IMR-90 (cell line): ENCODE results near the gene SDHA. TPM values are rescaled to one million over a fixed set of nuclear protein-coding genes. Genes with fewer than 3 reads are reported as not detected.

ENCODE experiments used
- ATAC-seq: fragments of 200-7000 bp; cut with Tn5 transposase; 2 replicates; pipeline ENCODE4 v1.9.1; 2020; ENCODE audit warnings: low read depth, mild to moderate bottlenecking, moderate library complexity
- BruUV-seq: library from RNA; stranded (reverse); fragments of 400-500 nt; replicated peaks from 2 replicates; lab custom pipeline; 2021; lab: Mats Ljungman, UMichigan
- CTCF ChIA-PET: fragments of 300-600 bp; formaldehyde crosslinking; extraction: SDS; loops from one replicate; lab custom pipeline; 2021; ENCODE audit warnings: antibody characterized with exemption; lab: Yijun Ruan, JAX
- POLR2A ChIA-PET: fragments of 300-600 bp; sonication (Branson Sonifier 250); formaldehyde crosslinking; loops from one replicate; lab custom pipeline; 2022; ENCODE audit warnings: antibody characterized with exemption; ENCODE audit not compliant: unreplicated experiment; lab: Charles Lee
- DNase-seq: peaks from one replicate; pipeline ENCODE4 v3.0.0; 2013
- H2AFZ ChIP-seq: replicated peaks from 2 replicates; pipeline ENCODE3; 2013; ENCODE audit warnings: low read length, mild to moderate bottlenecking; ENCODE audit not compliant: poor library complexity
- H2AK5ac ChIP-seq: 2 replicates; pipeline ENCODE4 v1.6.1; 2013; ENCODE audit warnings: low read depth, low read length, inconsistent platforms
- H2AK9ac ChIP-seq: replicated peaks from 2 replicates; pipeline ENCODE3; 2013; ENCODE audit warnings: mild to moderate bottlenecking, low read depth, low read length, moderate library complexity; ENCODE audit not compliant: poor library complexity
- H2BK120ac ChIP-seq: 2 replicates; pipeline ENCODE4 v1.6.1; 2013; ENCODE audit warnings: low read depth, low read length, inconsistent platforms
- H2BK15ac ChIP-seq: 3 replicates; pipeline ENCODE4 v1.6.1; 2013; ENCODE audit warnings: low read depth, low read length, inconsistent platforms
- H2BK20ac ChIP-seq: 2 replicates; pipeline ENCODE4 v1.6.1; 2013; ENCODE audit warnings: low read depth, mild to moderate bottlenecking, inconsistent platforms, low read length, moderate library complexity
- H2BK5ac ChIP-seq: 2 replicates; pipeline ENCODE4 v1.6.1; 2013; ENCODE audit warnings: mild to moderate bottlenecking, low read depth, low read length, inconsistent platforms; ENCODE audit not compliant: poor library complexity, severe bottlenecking
- H3K14ac ChIP-seq: replicated peaks from 2 replicates; pipeline ENCODE4 v1.6.1; 2013; ENCODE audit warnings: low read depth, low read length, inconsistent platforms
- H3K18ac ChIP-seq: 2 replicates; pipeline ENCODE4 v1.6.1; 2013; ENCODE audit warnings: low read depth, low read length, control low read depth
- H3K23ac ChIP-seq: 2 replicates; pipeline ENCODE4 v1.6.1; 2013; ENCODE audit warnings: low read depth, low read length, inconsistent platforms
- H3K27ac ChIP-seq: 2 replicates; pipeline ENCODE4 v1.5.1; 2013; ENCODE audit warnings: mild to moderate bottlenecking, control low read depth, low read length; ENCODE audit not compliant: insufficient read depth
- H3K27me3 ChIP-seq: 2 replicates; pipeline ENCODE4 v1.6.1; 2013; ENCODE audit warnings: low read length; ENCODE audit not compliant: control insufficient read depth, insufficient read depth
- H3K36me3 ChIP-seq: 2 replicates; pipeline ENCODE4 v1.6.1; 2013; ENCODE audit warnings: low read length, mixed read lengths; ENCODE audit not compliant: control insufficient read depth, insufficient read depth
- H3K4ac ChIP-seq: 2 replicates; pipeline ENCODE4 v1.6.1; 2013; ENCODE audit warnings: low read depth, low read length, inconsistent platforms
- H3K4me1 ChIP-seq: 2 replicates; pipeline ENCODE4 v1.6.1; 2013; ENCODE audit warnings: low read length, mixed read lengths; ENCODE audit not compliant: control insufficient read depth, insufficient read depth
- H3K4me2 ChIP-seq: 2 replicates; pipeline ENCODE4 v1.6.1; 2013; ENCODE audit warnings: low read depth, mild to moderate bottlenecking, control low read depth, low read length, moderate library complexity
- H3K4me3 ChIP-seq: 2 replicates; pipeline ENCODE4 v1.5.1; 2013; ENCODE audit warnings: low read depth, mild to moderate bottlenecking, control low read depth, low read length, moderate library complexity; ENCODE audit not compliant: insufficient read depth
- H3K56ac ChIP-seq: 2 replicates; pipeline ENCODE4 v1.6.1; 2013; ENCODE audit warnings: low read length, inconsistent platforms; ENCODE audit not compliant: insufficient read depth; ENCODE audit errors: extremely low read depth
- H3K79me1 ChIP-seq, 2 experiments: 2 replicates each; pipeline ENCODE4 v1.6.1; 2013; ENCODE audit warnings: low read length in 2 of 2, inconsistent platforms in 1 of 2, low read depth in 1 of 2
- H3K9ac ChIP-seq: 2 replicates; pipeline ENCODE4 v1.6.1; 2013; ENCODE audit warnings: low read depth, low read length, control low read depth
- H3K9me1 ChIP-seq: 2 replicates; pipeline ENCODE4 v1.6.1; 2013; ENCODE audit warnings: low read length, inconsistent platforms; ENCODE audit not compliant: insufficient read depth
- H3K9me3 ChIP-seq: 2 replicates; pipeline ENCODE4 v1.6.1; 2013; ENCODE audit warnings: low read length; ENCODE audit not compliant: control insufficient read depth, insufficient read depth
- H4K20me1 ChIP-seq: 2 replicates; pipeline ENCODE4 v1.6.1; 2013; ENCODE audit warnings: low read length, inconsistent platforms; ENCODE audit not compliant: insufficient read depth
- H4K5ac ChIP-seq: 2 replicates; pipeline ENCODE4 v1.6.1; 2013; ENCODE audit warnings: mild to moderate bottlenecking, low read depth, low read length, control low read depth
- H4K8ac ChIP-seq, 2 experiments: 2 replicates each; pipeline ENCODE4 v1.6.1; 2013; ENCODE audit warnings: low read depth in 2 of 2, low read length in 2 of 2, control low read depth in 1 of 2, inconsistent platforms in 1 of 2
- H4K91ac ChIP-seq: 2 replicates; pipeline ENCODE4 v1.6.1; 2013; ENCODE audit warnings: low read depth, low read length, inconsistent platforms; ENCODE audit not compliant: insufficient read depth
- CEBPB ChIP-seq: IDR thresholded peaks from 2 replicates; pipeline ENCODE4 v1.6.1; 2012; ENCODE audit warnings: low read depth, low read length, improper control_type of control experiment
- SMC3 ChIP-seq: fragments of 150-350 bp; IDR thresholded peaks from 2 replicates; pipeline ENCODE4 v1.6.1; 2016; ENCODE audit warnings: low read depth, mild to moderate bottlenecking, antibody characterized with exemption, low read length, moderate library complexity
- WGBS, 2 experiments: methylation state at CpG; one replicate each; pipeline versions ENCODE4 v1.1.5 to v1.1.7; 2013; ENCODE audit warnings: missing lambda C conversion rate in 2 of 2; ENCODE audit not compliant: insufficient read length in 1 of 2; ENCODE audit errors: extremely low coverage in 2 of 2; 5-methylcytosine and 5-hydroxymethylcytosine counted together
- dilution Hi-C: fragments of 300-500 bp; cut with HindIII; formaldehyde crosslinking; loops from one replicate; pipeline ENCODE4 v1.14.3; 2018; ENCODE audit warnings: low sequenced_read_pairs; ENCODE audit not compliant: unreplicated experiment
- in situ Hi-C: fragments of 300-500 bp; cut with MboI; formaldehyde crosslinking; loops from 3 replicates; pipeline ENCODE4 v1.14.3; 2019; ENCODE audit warnings: low sequenced_read_pairs, inconsistent platforms, mixed read lengths
- intact Hi-C: fragments of 100-400 bp; cut with micrococcal nuclease; formaldehyde crosslinking; loops from 2 replicates; pipeline ENCODE4 v1.10.0; 2022
- polyA plus RNA-seq, 3 experiments: library from polyadenylated mRNA; depleted of rRNA; stranded (reverse); fragments of >200 nt; gene quantifications; 2 replicates each; pipeline ENCODE4 v1.2.3, GENCODE V29; 2012; ENCODE audit warnings: low replicate concordance in 1 of 3
- total RNA-seq: library from RNA; depleted of rRNA; stranded (reverse); fragments of >200 nt; gene quantifications from 2 replicates; pipeline ENCODE4 v1.2.3, GENCODE V29; 2012
- TF ChIP-seq, protein P1 (sequence below): fragments of 150-350 bp; IDR thresholded peaks from 2 replicates; pipeline ENCODE4 v1.6.1; 2017; ENCODE audit warnings: mild to moderate bottlenecking, antibody characterized with exemption, low read length, low read depth

The SDHA gene
- total and polyA plus RNA-seq, 2 of the 4 experiments (the other 2 are of a cell fraction): 105 to 121 TPM

DNA sequence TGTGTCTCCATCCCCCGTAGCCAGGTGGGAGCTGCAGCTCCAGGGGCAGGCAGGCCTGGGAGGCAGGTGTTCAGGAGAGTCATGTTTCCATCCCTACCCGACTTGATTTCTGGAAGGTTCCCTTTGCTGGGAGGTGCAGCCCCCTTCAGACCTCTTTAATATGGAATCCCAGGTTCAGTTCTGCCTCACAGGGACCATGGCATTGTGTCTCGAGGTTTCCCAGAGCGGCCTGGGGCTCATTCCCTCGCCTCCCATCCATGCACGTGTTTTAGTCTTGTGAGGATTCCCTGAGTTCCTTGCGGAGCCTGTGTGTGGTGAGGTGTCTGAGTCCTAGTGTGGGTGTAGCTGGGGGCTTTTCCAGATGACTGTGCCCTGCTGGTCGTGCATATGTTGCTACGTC is 86.9 kb downstream of the SDHA start:
- H3K9me1 ChIP-seq: peaks cover 11% of the 10 kb centered on the region; the same call in 1 of the 2 replicates
- H3K9me3 ChIP-seq: no peaks in the 10 kb centered on the region
- BruUV-seq: no TSS peak
- H3K27ac ChIP-seq: no peak overlapping the region
- H2BK20ac ChIP-seq: no peak overlapping the region
- in situ Hi-C loops (no loop called here), intact Hi-C loops (no loop called here), dilution Hi-C loops (no loop called here)
- H3K36me3 ChIP-seq: peaks cover 26% of the 10 kb centered on the region
- H3K4ac ChIP-seq: no peak overlapping the region
- no peak for ATAC-seq
- no peak overlapping the region for H3K23ac ChIP-seq
- no peak overlapping the region for H2AK9ac ChIP-seq
- no peak overlapping the region for H3K14ac ChIP-seq
- no peak overlapping the region for H4K8ac ChIP-seq
- no peak overlapping the region for H3K56ac ChIP-seq
- peaks cover 25 to 69% of the 10 kb centered on the region in 2 experiments for H3K79me1 ChIP-seq
- H2BK120ac ChIP-seq: no peak overlapping the region
- ChIA-PET POLR2A (no interaction called here), CTCF (no interaction called here)
- peaks cover 82% of the 10 kb centered on the region for H4K20me1 ChIP-seq
- H4K5ac ChIP-seq: no peak overlapping the region
- H3K4me1 ChIP-seq: no peaks in the 10 kb centered on the region; the same call in 1 of the 2 replicates
- no peak overlapping the region for H4K91ac ChIP-seq
- no peak overlapping the region for H3K4me2 ChIP-seq
- H3K27me3 ChIP-seq: no peaks in the 10 kb centered on the region
- no peak overlapping the region for H2BK15ac ChIP-seq
- H3K18ac ChIP-seq: no peak overlapping the region
- 100% methylated on average over 2 of the region's 9 CpGs; no CpG with 5 or more reads in 1 of the 2 experiments for WGBS, 2 experiments
- DNase-seq: no peak
- H3K9ac ChIP-seq: no peak overlapping the region
- H2AK5ac ChIP-seq: no peak overlapping the region
- TF ChIP-seq, protein P1, sequence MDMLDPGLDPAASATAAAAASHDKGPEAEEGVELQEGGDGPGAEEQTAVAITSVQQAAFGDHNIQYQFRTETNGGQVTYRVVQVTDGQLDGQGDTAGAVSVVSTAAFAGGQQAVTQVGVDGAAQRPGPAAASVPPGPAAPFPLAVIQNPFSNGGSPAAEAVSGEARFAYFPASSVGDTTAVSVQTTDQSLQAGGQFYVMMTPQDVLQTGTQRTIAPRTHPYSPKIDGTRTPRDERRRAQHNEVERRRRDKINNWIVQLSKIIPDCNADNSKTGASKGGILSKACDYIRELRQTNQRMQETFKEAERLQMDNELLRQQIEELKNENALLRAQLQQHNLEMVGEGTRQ: no peak
- TF ChIP-seq SMC3 (no peak), CEBPB (no peak)
- no peak overlapping the region for H2BK5ac ChIP-seq
- no peak overlapping the region for H2AFZ ChIP-seq
- H3K4me3 ChIP-seq: no peak overlapping the region
